Measurements from ENCODE around the gene FBXL2.

Gene FBXL2

DNA sequence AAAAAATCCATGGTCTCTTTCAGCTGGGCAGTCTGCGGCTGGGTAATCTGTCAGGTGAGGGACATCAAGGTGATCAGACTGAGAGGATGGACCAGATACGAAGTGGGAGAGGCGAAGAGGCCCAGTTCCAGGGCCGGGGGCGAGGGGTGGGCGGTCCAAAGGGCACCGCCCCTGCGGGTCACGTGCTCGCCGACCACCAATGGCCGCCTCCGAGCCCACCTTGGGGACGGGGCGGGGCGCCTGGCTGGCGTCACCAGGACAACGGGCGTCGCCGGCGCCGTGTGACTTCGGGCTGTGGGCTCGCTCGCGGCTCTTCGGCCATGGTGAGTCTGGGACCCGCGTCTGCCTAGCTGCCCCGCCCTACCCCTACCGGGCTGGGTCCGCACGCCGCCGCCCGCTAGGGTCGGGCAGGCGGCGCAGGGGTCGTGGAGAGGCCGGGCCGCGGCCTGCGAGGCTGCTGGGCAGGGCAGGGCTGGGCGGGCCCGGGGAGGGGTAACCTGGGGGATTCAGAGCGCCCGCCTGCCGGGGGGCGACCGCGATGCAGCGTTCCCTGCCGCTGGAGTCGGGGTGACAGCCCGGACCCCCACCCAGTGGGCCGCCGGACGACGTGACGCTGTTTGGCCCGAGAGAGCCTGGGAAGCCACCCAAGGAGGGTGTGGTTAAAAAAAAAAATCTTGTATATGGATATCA is at the start of gene FBXL2:
Gene FBXL2, plus strand, starts transcription at position 250 of the 690 bp plus-strand sequence. Its CDS starts 71 bp downstream, at position 321.
- peak; percentile 77 for DNase-seq (ENCODE audit: low spot score)

GRCh38 chr3:33229066-33229465 is 48.2 kb upstream of the FBXL2 start:
- DNase-seq (ENCODE audit: low spot score): no peak

DNA sequence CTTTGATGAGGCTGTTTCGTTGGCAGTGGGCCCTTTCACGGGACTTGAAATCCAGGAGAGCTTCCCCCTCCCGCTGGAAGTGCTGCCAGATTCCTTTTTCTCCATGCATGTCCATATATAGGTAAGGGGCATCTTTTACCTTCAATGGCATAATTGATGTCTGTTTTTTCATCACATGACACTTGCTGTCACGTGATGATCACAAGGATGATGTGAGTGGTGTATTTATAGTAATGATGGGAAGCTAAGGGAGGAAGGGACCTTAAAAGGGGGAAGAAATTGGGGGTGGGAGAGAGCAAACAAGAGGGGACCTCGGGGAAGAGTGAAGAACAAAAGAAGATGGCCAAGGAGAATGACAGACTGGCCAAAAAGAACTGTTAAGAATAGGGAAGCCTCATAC is 47.3 kb upstream of the FBXL2 start:
- DNase-seq (ENCODE audit: low spot score): no peak

DNA sequence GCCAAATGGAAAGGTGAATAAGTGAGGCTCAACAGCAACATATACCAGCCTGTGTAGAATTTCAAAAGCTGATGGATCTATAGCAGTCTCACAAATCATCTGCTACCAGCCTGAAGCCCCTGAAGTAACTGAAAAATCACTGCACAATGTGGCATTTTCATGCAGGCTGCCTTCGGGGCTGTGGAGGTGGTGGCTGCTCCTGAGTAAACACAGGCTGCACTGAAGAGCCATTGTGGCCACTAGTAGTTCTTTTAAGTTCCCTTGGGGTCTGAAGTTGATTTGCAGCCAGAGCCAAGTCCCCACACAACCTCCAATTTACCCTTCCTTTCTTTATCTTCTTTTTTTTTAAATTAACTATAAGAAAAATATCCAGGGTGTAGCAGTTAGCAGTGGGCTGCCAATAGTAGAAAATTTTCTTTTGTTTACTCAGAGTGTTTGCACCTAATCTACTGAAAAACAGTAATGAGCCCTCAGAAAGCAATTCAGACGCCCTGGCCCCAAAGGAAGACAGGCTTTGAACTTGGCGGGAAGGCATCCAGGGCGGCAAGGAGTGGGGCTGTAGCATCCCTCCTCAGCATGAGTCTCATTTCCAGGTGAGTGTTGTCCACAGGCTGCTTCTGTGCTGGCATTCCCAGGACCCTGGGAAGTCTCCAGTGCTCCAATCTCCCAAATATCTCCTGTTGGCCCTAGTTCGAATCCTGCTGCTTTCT is 45.3 kb upstream of the FBXL2 start:
- no peak for DNase-seq (ENCODE audit: low spot score)

DNA sequence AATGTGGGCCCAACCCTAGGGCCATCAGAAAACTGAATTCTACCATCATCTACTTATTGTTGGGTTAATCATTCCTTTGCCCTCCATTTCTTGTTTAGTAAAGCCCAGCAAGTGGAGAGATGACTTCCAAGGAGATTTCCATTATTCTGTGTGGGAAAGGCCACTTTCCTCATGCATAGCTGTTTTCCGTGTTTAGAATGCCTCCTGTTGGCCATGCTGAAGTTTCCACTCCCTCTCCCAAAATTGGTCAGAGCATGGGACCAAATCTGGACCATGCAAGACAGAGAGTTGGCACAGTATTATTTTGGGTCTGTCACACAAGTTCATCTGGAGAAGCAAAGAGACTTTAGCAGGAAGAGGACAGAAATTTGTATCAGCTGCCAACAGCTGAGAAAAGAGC is 43.4 kb upstream of the FBXL2 start:
- no peak for DNase-seq (ENCODE audit: low spot score)

DNA sequence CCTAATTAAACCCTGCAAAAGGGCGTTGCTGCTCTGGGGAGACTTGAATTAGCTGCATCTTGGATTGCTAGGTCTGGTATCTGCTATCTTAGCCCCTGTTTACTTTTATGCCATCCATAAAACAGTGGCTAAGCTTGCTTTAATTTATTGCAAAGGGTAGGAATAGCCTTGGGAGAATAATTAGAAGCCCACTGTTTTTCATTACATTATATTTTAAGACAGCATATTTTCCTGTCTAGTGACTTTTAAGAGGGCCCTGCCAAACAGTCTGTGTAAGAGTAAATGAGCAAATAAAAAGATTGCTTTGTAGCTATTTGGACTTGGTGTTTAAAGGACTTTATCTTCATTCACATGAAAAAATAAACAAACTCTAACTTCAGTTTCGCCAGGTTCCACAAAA is 41.2 kb upstream of the FBXL2 start:
- DNase-seq (ENCODE audit: low spot score): no peak

GRCh38 chr3:33237439-33237838 is 39.8 kb upstream of the FBXL2 start:
- DNase-seq (ENCODE audit: low spot score): no peak

- DNase-seq (ENCODE audit: low spot score): no peak
These were observed 38.3 kb upstream of the FBXL2 start for GRCh38 chr3:33238923-33239322.

- no peak for DNase-seq (ENCODE audit: low spot score)
These were observed 37.0 kb upstream of the FBXL2 start for GRCh38 chr3:33240261-33240660.

GRCh38 chr3:33246786-33247185 is 30.5 kb upstream of the FBXL2 start:
- DNase-seq (ENCODE audit: low spot score): no peak

- DNase-seq (ENCODE audit: low spot score): no peak
These were observed 26.5 kb upstream of the FBXL2 start for GRCh38 chr3:33250712-33251111.

DNA sequence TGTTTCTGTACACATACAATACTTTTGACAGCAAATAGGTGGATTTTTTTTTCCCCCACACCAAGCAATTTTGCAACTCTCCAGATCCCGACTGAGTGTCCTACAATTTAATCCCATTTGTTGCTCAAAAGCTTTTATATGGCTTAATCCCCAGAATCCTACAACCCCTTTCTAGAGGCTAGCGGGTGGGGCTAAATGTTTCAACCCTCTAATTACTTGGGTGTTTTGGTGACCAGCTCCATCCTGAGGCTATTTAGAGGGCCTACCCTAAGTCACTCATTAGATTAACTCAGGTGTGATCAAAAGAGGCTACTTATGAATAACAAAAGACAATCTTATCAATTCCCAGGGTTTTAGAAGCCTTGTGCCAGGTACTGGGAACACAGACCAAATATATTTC is 21.0 kb upstream of the FBXL2 start:
- no peak for DNase-seq (ENCODE audit: low spot score)

- DNase-seq (ENCODE audit: low spot score): no peak
These were observed 17.1 kb upstream of the FBXL2 start for GRCh38 chr3:33260104-33260503.

- DNase-seq (ENCODE audit: low spot score): no peak
These were observed 7.9 kb upstream of the FBXL2 start for GRCh38 chr3:33269385-33269784.

DNA sequence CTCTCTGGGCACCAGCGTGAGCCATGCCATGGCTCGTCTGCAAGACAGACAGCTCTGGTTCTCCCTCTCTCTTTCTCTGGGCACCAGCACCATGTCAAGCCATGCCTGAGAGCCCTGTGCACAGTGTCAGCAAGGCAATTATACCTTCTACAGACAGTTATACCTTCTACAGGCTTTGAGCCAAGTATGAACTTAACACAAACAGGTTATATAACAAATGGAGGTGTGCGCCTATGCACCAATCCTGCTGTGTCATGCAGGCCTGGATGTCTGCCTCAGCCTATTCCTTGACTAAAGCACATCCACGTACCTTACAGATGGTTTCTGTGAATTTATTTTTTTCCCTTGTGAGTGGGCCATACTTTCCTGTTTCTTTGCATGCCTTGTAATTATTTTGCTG is 5.9 kb upstream of the FBXL2 start:
- no peak for DNase-seq (ENCODE audit: low spot score)

- DNase-seq (ENCODE audit: low spot score): no peak
These were observed 3.6 kb upstream of the FBXL2 start for GRCh38 chr3:33273628-33274027.

DNA sequence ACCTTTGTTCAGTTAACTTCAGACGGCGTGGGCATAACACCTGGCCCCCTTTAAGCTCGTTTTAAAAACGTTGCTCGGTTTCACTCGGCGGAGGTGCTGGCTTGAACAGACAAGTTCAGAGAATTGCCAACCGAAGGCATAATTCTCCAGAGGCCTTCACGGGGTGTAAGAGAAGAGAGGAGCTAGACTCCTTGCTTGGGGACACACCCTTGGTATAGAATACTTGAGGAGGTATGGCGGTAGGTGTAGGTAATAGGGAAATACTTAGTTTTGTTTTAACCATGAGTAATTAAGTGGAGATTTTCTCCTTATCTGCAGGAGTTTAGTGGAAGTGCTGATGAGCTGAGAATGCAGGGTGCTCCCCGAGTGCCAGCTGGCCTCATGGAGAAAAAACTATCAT is 921 bp downstream of the FBXL2 start:
- no peak for DNase-seq (ENCODE audit: low spot score)

DNA sequence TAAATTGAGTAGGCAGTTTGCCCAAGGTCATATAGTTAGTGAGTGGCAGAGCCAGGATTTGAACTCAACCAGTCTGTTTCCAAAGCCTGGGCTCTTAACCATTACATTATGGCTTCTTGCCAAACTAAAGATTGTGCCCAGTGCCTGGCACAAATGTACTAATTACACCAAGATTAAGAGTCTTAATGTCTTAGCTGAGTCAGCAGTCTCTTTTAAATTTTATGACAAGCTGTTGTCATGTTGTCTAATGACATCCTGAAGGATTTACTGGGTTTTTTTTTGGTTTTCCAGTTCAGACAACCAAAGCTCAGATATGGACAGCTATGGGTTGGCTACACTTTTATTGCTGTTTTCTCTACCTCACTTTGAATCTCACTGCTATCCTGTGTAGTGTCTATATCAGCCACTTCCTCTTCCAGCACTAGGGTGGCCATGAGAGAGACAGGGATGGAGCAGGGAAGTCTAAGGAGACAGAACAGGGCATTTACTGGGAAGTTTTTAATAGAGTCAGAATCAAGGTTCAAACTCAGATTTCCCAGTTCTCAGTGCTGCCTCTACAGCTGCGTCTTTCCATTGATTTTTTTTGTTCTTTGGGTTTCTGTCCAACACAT is 10.5 kb downstream of the FBXL2 start:
- DNase-seq (ENCODE audit: low spot score): no peak

GRCh38 chr3:33299395-33300081 is 22.3 kb downstream of the FBXL2 start:
- DNase-seq (ENCODE audit: low spot score): no peak

- no peak for DNase-seq (ENCODE audit: low spot score)
These were observed 35.1 kb downstream of the FBXL2 start for GRCh38 chr3:33312361-33312760.

DNA sequence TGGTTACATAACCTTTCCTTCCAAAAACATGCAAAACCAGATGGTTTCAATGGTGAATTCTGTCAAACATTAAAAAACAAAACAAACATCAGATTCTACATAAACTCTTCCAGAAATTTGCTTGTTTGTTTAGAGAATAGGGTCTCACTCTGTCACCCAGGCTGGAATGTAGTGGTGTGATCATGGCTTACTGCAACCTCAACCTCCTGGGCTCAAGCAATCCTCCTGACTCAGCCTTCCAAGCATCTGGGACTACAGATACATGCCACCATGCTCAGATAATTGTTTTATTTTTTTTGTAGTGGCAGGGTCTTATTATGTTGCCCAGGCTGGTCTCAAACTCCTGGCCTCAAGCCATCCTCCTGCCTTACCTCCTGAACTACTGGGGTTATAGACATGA is 36.1 kb downstream of the FBXL2 start:
- no peak for DNase-seq (ENCODE audit: low spot score)

DNA sequence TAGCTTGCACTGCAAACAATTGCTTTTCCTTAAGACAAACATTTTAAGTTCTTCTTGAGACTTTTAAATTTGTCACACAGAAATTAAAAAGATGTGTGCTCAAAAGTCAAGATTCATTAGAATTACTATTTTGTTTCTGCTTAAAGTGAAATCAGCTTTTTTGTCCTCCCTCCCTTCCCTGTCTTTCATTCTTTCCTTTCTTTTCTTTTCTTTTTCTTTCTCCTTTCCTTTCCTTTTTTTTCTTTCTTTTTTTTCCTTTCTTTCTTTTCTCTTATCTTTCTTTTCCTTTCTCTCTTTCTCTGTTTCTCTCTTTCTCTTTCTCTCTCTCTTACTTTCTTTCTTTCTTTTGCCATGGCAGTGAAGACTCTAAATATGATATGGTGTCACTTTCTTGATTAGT is 37.8 kb downstream of the FBXL2 start:
- DNase-seq (ENCODE audit: low spot score): no peak

- no peak for DNase-seq (ENCODE audit: low spot score)
These were observed 38.6 kb downstream of the FBXL2 start for GRCh38 chr3:33315826-33316225.

All from germinal center (tissue), 1 donor.